ENCODE results near the gene CYP2J2.
"Not testable (repeated sequence)": the region's sequence is repeated elsewhere in the genome, so short reads cannot be mapped to it uniquely, and the experiment has no call there.

CYP2J2 gene

GRCh38 chr1:59921258-59921899, 5.2 kb downstream of the CYP2J2 start:
- DNase-seq (ENCODE audit: insufficient read length, low spot score); FAIRE-seq: not testable (repeated sequence)

- FAIRE-seq, result no peak
- DNase-seq (ENCODE audit: insufficient read length, low spot score), result no peak
These were observed 6.8 kb downstream of the CYP2J2 start for GRCh38 chr1:59919746-59920145.

GRCh38 chr1:59917785-59918180, 8.8 kb downstream of the CYP2J2 start:
- no peak for DNase-seq (ENCODE audit: insufficient read length, low spot score)
- FAIRE-seq, result no peak

- DNase-seq (ENCODE audit: insufficient read length, low spot score), result no peak
- FAIRE-seq, result no peak
These were observed 9.4 kb downstream of the CYP2J2 start for GRCh38 chr1:59917026-59917784.

GRCh38 chr1:59915516-59915915, 11.1 kb downstream of the CYP2J2 start:
- DNase-seq (ENCODE audit: insufficient read length, low spot score) (no peak), FAIRE-seq (no peak)

GRCh38 chr1:59914791-59915286, 11.7 kb downstream of the CYP2J2 start:
- FAIRE-seq; DNase-seq (ENCODE audit: insufficient read length, low spot score): not testable (repeated sequence)

- no peak for FAIRE-seq
- DNase-seq (ENCODE audit: insufficient read length, low spot score), result no peak
These were observed 17.9 kb downstream of the CYP2J2 start for GRCh38 chr1:59908682-59909081.

GRCh38 chr1:59908084-59908483, 18.5 kb downstream of the CYP2J2 start:
- no peak for DNase-seq (ENCODE audit: insufficient read length, low spot score)
- FAIRE-seq, result no peak

- DNase-seq (ENCODE audit: insufficient read length, low spot score) (no peak), FAIRE-seq (no peak)
These were observed 19.6 kb downstream of the CYP2J2 start for GRCh38 chr1:59906931-59907330.

GRCh38 chr1:59903141-59903754, 23.3 kb downstream of the CYP2J2 start:
- DNase-seq (ENCODE audit: insufficient read length, low spot score) (peak; percentile 29), FAIRE-seq (peak; percentile 69)

- FAIRE-seq (no peak), DNase-seq (ENCODE audit: insufficient read length, low spot score) (no peak)
These were observed 24.7 kb downstream of the CYP2J2 start for GRCh38 chr1:59901770-59902388.

- no peak for FAIRE-seq
- no peak for DNase-seq (ENCODE audit: insufficient read length, low spot score)
These were observed 25.9 kb downstream of the CYP2J2 start for GRCh38 chr1:59900640-59901039.

- no peak for FAIRE-seq
- no peak for DNase-seq (ENCODE audit: insufficient read length, low spot score)
These were observed 27.6 kb downstream of the CYP2J2 start for GRCh38 chr1:59898927-59899326.

GRCh38 chr1:59897165-59897564, 29.4 kb downstream of the CYP2J2 start:
- DNase-seq (ENCODE audit: insufficient read length, low spot score) (no peak), FAIRE-seq (no peak)

- DNase-seq (ENCODE audit: insufficient read length, low spot score) (no peak), FAIRE-seq (no peak)
These were observed 33.4 kb downstream of the CYP2J2 start for GRCh38 chr1:59892841-59893811.

- DNase-seq (ENCODE audit: insufficient read length, low spot score) (no peak), FAIRE-seq (no peak)
These were observed 41.3 kb downstream of the CYP2J2 start for GRCh38 chr1:59885160-59885832.

- FAIRE-seq (no peak), DNase-seq (ENCODE audit: insufficient read length, low spot score) (no peak)
These were observed 45.8 kb downstream of the CYP2J2 start for GRCh38 chr1:59880735-59881134.

- FAIRE-seq, result no peak
- DNase-seq (ENCODE audit: insufficient read length, low spot score), result no peak
These were observed 46.5 kb downstream of the CYP2J2 start for GRCh38 chr1:59879996-59880505.

GRCh38 chr1:59879574-59879973, 47.0 kb downstream of the CYP2J2 start:
- DNase-seq (ENCODE audit: insufficient read length, low spot score), result peak; percentile 9
- FAIRE-seq, result no peak
